Measurements from ENCODE around the gene CAMKMT. TPM values are rescaled to one million over a fixed set of nuclear protein-coding genes. Genes with fewer than 3 reads are reported as not detected.

The CAMKMT gene
- total RNA-seq, 2 experiments from 2014 or later = 12.9 to 13.3 TPM

DNA sequence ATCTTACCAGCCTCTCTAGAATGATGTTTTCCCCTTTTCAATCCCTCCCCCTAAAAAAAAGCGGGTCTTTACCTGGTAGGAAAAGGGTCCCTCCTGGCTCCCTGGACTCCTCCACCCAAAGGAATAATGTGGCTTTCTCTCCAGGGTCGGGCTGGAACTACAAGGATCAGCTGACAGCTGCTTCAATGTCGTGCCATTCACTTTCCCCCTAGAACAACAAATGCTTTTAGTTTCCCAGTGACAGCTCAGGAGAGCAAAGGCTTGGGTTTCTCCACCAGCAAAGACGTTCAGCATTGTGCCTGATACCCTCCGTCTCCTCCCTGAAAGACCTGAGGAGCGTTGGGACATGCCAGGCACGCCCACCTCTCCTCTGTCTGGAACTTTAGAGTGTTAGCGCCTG is 405.9 kb downstream of the CAMKMT start:
- POLR2A ChIA-PET = no interaction called here
- ATAC-seq (ENCODE audit: low read depth) (no peak), DNase-seq (no peak)
- H3K27ac Mint-ChIP-seq = no peak overlapping the region
- H3K4me1 Mint-ChIP-seq = no peaks in the 10 kb centered on the region
- no peak overlapping the region for H3K4me3 Mint-ChIP-seq
- no peaks in the 10 kb centered on the region for H3K36me3 Mint-ChIP-seq
- peaks cover 13% of the 10 kb centered on the region for H3K27me3 Mint-ChIP-seq
- no peaks in the 10 kb centered on the region for H3K9me3 Mint-ChIP-seq

DNA sequence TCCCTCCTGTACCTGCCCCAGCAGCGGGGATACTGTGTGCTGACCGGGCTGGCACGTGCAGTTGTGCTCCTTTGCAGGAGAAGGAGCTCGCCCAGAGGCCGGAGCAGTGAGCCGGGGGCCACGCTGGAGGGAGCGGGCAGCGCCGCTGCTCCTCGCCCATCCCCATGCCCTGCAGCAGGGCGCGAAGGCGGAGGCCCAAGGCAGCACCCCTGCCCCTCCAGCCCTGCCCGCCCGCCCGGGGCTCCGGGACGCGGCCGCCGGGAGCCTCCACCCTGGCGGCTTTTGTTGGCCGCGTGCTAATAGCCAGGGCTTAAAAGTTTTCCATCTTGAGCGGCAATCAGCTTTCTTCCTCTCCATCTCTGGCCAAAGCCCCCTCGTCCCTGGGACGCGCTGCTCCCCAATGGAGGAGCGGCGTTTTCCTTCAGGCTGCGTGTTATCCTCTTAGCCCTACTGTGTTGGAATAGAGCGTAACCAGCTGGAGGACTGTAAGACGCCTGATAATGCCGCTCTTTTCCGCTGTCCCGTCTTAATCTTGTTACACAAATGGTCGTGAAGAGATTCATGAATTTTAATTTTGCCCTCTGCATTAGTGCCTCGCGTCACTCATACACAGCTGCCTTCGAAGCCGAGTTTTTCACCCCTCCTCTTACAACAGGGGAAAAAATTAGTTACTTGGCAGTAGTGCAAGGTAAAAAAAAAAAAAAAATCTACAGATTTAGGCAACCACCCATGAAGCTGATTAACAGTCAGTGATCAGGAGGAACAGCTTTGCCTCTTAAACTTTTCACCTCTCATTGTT is 406.9 kb downstream of the CAMKMT start:
- no peaks in the 10 kb centered on the region for H3K36me3 Mint-ChIP-seq
- POLR2A ChIA-PET = no interaction called here
- no peak overlapping the region for H3K4me3 Mint-ChIP-seq
- no peaks in the 10 kb centered on the region for H3K9me3 Mint-ChIP-seq
- no peak for DNase-seq
- no peak overlapping the region for H3K27ac Mint-ChIP-seq
- peaks cover 13% of the 10 kb centered on the region for H3K27me3 Mint-ChIP-seq
- H3K4me1 Mint-ChIP-seq = no peaks in the 10 kb centered on the region
- no peak for ATAC-seq (ENCODE audit: low read depth)

DNA sequence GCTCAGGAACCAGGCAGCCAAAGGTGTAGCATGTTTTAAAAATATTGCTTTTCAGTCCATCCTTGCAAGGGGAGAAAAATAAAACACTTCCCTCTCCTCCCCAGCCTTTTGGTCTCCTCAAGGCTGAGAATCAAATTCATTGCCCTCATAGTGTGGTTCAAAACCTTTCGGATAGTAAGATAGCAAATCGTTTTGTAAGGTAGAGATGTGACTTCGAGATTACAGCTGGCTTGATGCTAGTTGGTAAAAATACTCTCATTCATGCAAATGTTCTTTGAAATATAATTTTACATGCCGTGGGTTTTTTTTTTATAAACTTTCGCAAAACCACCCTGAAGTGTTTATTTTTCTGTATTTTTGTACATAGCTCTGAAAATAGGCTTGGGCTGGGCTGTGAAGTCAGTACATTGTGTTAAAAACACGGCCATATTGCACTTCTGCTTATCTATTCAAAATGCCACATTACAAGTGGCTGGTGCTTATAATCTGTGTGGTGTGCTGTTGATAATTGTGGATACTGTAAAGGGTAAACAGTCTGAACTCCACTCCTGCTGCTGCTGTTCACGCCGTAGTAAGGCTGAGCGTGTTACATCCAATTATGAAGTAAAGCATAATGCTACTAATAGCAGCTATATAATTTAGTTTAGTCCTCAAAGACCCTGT is 407.7 kb downstream of the CAMKMT start:
- DNase-seq = no peak
- peaks cover 16% of the 10 kb centered on the region for H3K27me3 Mint-ChIP-seq
- H3K4me1 Mint-ChIP-seq = no peaks in the 10 kb centered on the region
- H3K36me3 Mint-ChIP-seq = no peaks in the 10 kb centered on the region
- POLR2A ChIA-PET = no interaction called here
- H3K4me3 Mint-ChIP-seq = no peak overlapping the region
- H3K27ac Mint-ChIP-seq = no peak overlapping the region
- no peaks in the 10 kb centered on the region for H3K9me3 Mint-ChIP-seq
- ATAC-seq (ENCODE audit: low read depth) = no peak

DNA sequence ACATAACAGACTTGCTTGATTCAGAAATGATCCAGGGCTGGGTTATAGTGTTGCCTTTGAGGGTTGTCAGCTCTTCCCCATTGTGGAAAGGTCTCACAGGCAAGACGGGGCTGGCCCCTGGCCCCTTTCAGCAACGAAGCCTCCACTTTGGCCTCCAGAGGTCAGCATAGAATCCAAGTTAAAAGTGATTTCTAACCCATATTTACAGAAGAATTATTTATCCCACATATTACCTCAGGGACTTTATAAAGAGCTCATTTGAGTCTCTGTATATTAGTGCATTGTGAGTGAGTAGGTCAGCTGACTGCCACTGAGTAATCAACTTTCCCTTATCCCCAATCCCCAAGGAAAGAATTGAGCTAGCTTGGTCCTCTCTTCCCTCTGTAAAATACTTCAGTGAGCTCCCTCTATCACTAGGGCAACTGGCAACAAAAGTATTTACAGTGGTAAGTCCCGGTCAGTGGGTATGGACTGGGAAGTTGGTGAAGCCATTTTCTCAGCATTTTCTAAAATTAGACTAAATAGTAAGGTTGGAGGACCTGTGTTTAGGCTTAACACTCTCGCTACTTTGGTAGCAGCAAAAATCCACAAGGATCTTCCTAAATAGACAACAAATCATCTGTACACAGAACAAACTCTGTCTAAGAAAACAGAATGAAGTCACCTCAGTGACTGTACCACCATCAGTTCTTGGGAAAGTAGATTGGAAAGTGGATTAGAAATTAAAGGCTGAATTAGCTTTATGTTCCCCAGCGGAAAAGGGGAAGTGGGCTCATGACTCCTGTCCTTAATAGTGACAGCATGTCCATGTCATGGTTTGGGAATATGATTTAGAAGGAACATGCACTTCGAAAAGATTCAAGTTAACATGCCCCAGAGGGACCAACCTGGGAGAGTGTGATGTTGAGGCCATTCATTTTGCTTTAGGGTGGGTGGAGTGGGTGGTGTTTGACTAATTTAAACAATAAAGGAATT is 408.8 kb downstream of the CAMKMT start:
- Mint-ChIP-seq H3K27me3 (peaks cover 19% of the 10 kb centered on the region), H3K4me1 (no peaks in the 10 kb centered on the region), H3K27ac (no peak overlapping the region), H3K36me3 (no peaks in the 10 kb centered on the region), H3K4me3 (no peak overlapping the region), H3K9me3 (no peaks in the 10 kb centered on the region)
- ATAC-seq (ENCODE audit: low read depth) (no peak), DNase-seq (no peak)
- POLR2A ChIA-PET = no interaction called here

DNA sequence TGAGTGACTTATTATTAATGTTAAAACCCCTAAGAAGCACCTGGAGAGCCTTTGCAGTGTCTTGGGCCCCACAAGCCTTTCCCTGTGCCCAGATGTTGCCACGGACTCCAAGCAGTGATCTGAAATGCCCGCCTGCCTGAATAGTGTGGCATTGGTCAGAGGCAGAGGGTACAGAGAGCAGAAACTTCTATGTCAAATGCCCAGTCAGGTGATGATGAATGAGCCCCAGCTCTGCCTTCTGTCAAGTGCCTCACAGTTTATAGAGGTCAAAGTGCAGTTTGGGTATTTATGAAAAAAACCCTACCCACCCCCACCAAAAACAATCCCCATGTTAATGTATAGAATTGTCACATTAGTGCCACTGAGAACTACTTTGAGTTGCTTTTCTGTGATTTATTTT is 409.8 kb downstream of the CAMKMT start:
- ATAC-seq (ENCODE audit: low read depth) = no peak
- POLR2A ChIA-PET = no interaction called here
- DNase-seq = no peak
- no peaks in the 10 kb centered on the region for H3K36me3 Mint-ChIP-seq
- H3K4me3 Mint-ChIP-seq = no peak overlapping the region
- no peak overlapping the region for H3K27ac Mint-ChIP-seq
- no peaks in the 10 kb centered on the region for H3K9me3 Mint-ChIP-seq
- no peaks in the 10 kb centered on the region for H3K4me1 Mint-ChIP-seq
- peaks cover 21% of the 10 kb centered on the region for H3K27me3 Mint-ChIP-seq

DNA sequence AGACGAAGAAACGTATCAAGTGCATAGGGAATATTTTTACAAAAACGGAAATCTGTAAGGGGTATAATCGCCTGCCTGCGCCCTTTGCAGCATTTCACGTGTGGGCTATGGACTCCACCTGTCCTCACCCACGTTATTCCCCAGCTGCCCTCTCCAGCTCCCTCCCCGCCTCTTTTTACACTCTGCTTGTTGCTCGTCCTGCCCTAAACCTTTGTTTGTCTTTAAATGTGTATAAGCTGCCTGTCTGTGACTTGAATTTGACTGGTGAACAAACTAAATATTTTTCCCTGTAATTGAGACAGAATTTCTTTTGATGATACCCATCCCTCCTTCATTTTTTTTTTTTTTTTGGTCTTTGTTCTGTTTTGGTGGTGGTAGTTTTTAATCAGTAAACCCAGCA is 410.4 kb downstream of the CAMKMT start:
- H3K27ac Mint-ChIP-seq = no peak overlapping the region
- POLR2A ChIA-PET = no interaction called here

DNA sequence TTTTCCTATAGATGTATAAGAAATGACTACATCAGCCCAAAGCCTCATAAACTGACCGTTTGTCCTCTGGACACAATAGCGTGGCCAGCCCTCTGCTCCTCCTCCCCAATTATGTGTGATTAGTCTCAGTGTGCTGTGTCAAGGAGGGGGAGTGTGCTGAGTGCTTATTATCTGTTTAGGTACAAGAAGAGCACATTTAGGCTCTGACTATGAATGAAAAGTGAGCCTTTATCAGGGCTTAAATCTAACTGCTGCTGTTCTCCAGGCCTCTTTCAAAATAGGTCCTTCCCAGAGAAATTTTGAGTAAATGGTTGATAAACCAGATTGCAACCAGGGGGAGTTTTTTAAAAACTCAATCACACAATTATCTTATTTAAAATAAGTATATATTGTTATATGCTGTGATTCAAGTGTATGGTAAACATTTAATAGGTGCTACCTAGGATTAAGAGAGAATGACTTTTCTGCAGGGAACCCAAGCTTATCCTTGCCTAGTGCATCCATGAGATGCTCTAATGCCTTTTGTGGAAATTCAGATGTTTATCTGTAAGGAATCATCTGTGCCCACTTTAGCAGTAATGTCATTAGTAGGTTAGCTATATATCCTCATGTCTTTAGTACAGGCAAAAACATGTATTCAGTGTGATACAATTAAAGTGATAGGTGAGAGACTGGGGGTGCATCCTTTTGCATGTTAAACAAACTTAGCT is 411.1 kb downstream of the CAMKMT start:
- H3K27ac Mint-ChIP-seq = no peak overlapping the region
- no peaks in the 10 kb centered on the region for H3K4me1 Mint-ChIP-seq
- no peak for DNase-seq
- H3K4me3 Mint-ChIP-seq = no peak overlapping the region
- H3K36me3 Mint-ChIP-seq = no peaks in the 10 kb centered on the region
- POLR2A ChIA-PET = no interaction called here
- no peaks in the 10 kb centered on the region for H3K9me3 Mint-ChIP-seq
- peaks cover 23% of the 10 kb centered on the region for H3K27me3 Mint-ChIP-seq
- no peak for ATAC-seq (ENCODE audit: low read depth)

More for the DNA sequence above, 410.4 kb downstream of the CAMKMT start:
- Mint-ChIP-seq H3K4me1 (no peaks in the 10 kb centered on the region), H3K36me3 (no peaks in the 10 kb centered on the region), H3K27me3 (peaks cover 23% of the 10 kb centered on the region), H3K4me3 (no peak overlapping the region), H3K9me3 (no peaks in the 10 kb centered on the region)
- DNase-seq (no peak), ATAC-seq (ENCODE audit: low read depth) (no peak)

DNA sequence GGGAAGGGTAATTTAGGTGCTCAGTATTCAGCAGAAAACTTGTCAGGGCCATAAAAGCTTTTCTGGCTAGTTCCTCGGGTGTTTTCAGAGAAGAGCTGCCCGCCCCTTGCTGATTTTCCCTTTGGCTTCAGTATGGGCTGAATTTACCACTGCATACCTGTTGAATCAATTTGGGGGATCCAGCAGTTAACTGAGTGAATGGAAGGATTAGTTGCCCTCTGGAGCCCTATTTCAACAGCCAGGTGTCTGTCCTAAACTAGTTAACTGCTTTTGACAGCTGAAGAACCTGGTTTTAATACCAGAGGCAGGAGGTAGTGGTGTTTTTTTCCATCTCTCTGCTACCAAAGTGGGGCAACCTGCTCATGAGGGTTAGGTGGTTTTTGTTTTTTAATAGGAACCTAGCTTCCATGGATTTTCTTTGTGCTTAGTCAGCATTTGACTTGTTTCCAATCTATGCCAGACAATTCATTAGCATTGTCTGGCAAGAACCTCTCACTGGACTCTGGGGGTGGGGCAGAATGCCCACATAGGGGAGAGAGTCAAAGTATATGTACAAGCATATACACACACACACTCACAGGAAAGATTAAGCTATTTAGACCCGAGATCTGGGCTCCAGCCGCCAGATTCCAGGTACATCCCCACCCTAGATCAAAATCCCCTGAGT is 413.2 kb downstream of the CAMKMT start:
- Mint-ChIP-seq H3K36me3 (no peaks in the 10 kb centered on the region), H3K27me3 (peaks cover 11% of the 10 kb centered on the region), H3K4me1 (peaks cover 3% of the 10 kb centered on the region), H3K4me3 (no peak overlapping the region), H3K27ac (no peak overlapping the region), H3K9me3 (no peaks in the 10 kb centered on the region)
- no peak for DNase-seq
- no peak for ATAC-seq (ENCODE audit: low read depth)
- POLR2A ChIA-PET = no interaction called here

DNA sequence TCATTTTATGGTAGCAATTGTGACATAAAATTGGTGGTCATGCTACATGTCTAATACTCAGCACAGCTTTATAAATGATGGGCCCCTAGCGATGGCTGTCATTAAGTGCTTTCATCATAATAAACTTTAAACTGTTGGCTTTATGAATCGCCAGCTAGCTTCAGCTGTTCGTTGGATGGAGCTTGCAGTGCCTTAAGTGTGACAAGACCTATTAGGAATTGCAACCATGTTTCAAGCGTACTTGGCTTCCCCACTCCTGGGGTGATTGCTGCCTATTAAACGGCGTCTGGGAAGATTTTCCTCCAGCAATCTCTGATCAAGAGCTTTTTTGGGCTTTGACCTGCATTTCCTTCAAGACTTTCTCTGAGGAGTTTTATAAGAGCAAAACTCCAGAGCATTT is 415.3 kb downstream of the CAMKMT start:
- ATAC-seq (ENCODE audit: low read depth) = no peak
- H3K27ac Mint-ChIP-seq = no peak overlapping the region
- no peaks in the 10 kb centered on the region for H3K9me3 Mint-ChIP-seq
- H3K4me3 Mint-ChIP-seq = no peak overlapping the region
- DNase-seq = no peak
- peaks cover 11% of the 10 kb centered on the region for H3K27me3 Mint-ChIP-seq
- H3K36me3 Mint-ChIP-seq = no peaks in the 10 kb centered on the region
- peaks cover 3% of the 10 kb centered on the region for H3K4me1 Mint-ChIP-seq
- POLR2A ChIA-PET = no interaction called here

DNA sequence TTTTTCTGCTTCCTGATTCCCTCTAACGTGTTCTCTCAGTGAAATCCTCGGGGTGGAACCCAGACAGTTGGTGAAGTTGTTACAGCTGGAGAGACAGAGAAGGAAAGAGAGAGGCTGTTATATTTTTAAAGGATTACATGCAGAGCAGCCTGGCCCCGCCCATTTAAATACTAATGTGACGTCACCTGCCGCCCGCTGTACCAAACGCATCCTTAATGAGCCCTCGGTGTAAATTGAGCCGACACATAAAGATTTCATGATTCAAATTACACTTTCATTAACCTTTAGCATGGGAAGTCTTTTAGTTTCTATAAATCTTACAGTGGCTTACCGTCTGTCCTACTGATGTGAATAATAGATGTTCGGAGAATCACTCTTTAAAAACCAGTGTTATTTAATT is 415.8 kb downstream of the CAMKMT start:
- no peak for ATAC-seq (ENCODE audit: low read depth)

DNA sequence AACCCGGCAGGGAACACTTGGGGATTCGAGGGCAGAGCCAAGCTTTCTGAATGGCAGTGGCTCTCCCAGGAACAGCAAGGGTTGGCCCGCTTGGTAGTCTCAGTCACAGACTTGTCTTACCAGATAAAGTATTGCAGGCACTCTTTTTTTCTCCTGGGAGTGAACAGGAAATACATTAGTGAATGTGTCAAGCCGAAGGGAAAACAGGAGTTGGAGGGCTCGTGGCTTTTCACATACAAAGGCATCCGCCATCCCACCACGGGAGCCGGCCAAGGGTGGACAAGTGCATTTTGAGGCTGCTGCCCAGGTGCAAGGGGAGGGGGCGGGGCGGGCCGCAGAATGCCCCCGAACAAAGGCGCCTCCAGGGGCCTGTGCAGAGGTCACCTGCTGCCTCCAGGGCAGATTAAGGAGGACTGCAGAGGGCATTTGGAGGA is 416.5 kb downstream of the CAMKMT start:
- peaks cover 3% of the 10 kb centered on the region for H3K4me1 Mint-ChIP-seq
- no peak overlapping the region for H3K27ac Mint-ChIP-seq
- no peak overlapping the region for H3K4me3 Mint-ChIP-seq
- H3K36me3 Mint-ChIP-seq = peaks cover 2% of the 10 kb centered on the region
- POLR2A ChIA-PET = no interaction called here
- DNase-seq (no peak), ATAC-seq (ENCODE audit: low read depth) (no peak)
- no peaks in the 10 kb centered on the region for H3K9me3 Mint-ChIP-seq
- peaks cover 9% of the 10 kb centered on the region for H3K27me3 Mint-ChIP-seq

More for the DNA sequence above, 415.8 kb downstream of the CAMKMT start:
- Mint-ChIP-seq H3K36me3 (no peaks in the 10 kb centered on the region), H3K4me1 (peaks cover 3% of the 10 kb centered on the region), H3K4me3 (no peak overlapping the region), H3K9me3 (no peaks in the 10 kb centered on the region), H3K27me3 (peaks cover 10% of the 10 kb centered on the region), H3K27ac (no peak overlapping the region)
- DNase-seq = no peak
- POLR2A ChIA-PET = no interaction called here

DNA sequence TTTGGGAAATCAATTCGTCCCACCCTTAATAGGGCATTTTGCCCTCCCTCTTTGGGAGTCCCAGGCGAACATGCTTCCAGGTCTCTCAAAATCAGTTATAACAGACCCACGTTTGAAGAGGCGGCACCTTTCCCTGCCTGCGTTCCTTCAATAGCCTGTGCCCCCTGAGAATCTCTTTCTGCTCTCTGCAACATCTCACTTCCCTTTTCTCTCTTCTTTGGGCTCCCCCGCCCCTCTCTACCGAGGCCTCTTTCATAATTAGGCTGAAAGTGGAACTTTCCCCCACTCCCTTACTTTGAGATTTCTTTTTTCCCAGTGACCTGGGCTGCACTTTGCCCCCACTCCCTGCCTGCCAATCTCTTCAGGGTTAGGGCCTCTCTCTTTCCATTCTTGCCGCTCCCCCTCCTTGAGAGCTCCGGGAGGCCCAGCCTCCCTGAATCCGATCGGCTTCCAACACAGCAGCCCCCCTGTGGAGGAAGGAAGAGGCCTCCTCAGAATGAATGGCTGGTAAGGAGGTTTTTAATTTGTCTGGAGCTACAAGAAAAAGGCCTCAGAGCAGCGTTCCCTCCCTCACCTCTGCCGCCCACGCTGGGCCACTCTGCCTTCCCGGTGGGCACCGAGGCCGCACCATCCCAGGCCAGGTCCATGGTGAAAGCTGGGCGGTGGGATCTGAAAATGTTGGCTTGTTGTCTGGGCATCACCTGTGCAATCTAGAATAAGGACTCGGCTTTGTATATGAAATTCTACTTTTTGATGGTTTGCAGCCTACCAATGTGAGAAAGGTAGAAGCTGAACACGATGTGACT is 417.1 kb downstream of the CAMKMT start:
- no peak for DNase-seq
- H3K27ac Mint-ChIP-seq = no peak overlapping the region
- ATAC-seq (ENCODE audit: low read depth) = no peak
- peaks cover 3% of the 10 kb centered on the region for H3K4me1 Mint-ChIP-seq
- H3K27me3 Mint-ChIP-seq = peaks cover 9% of the 10 kb centered on the region
- no peak overlapping the region for H3K4me3 Mint-ChIP-seq
- peaks cover 2% of the 10 kb centered on the region for H3K36me3 Mint-ChIP-seq
- POLR2A ChIA-PET = no interaction called here
- H3K9me3 Mint-ChIP-seq = no peaks in the 10 kb centered on the region

All from activated naive CD8-positive, alpha-beta T cell treated with anti-CD3 and anti-CD28 coated beads, Interleukin-2, amount 10 ng/mL, durations not matched to agents 7 days and 5 days (primary cell).